Trophoblast cell (in vitro differentiated cells and primary cell): ENCODE results near the gene NYNRIN.
"Not testable (repeated sequence)": the region's sequence is repeated elsewhere in the genome, so short reads cannot be mapped to it uniquely, and the experiment has no call there.

ENCODE experiments used
- DNase-seq, 2 donors: peaks; one replicate each; pipeline ENCODE4 v3.0.0-alpha.2; 2016
- H2AFZ ChIP-seq: 2 replicates; pipeline ENCODE4 v1.6.1; 2013; ENCODE audit warnings: low read length, moderate library complexity, mild to moderate bottlenecking; ENCODE audit not compliant: insufficient read depth, poor library complexity
- H2AK5ac ChIP-seq: 2 replicates; pipeline ENCODE4 v1.6.1; 2013; ENCODE audit warnings: mild to moderate bottlenecking, low read length
- H2BK120ac ChIP-seq: 2 replicates; pipeline ENCODE4 v1.6.1; 2013; ENCODE audit warnings: low read length, mild to moderate bottlenecking, moderate library complexity; ENCODE audit not compliant: insufficient read depth, poor library complexity
- H2BK12ac ChIP-seq: 2 replicates; pipeline ENCODE4 v1.6.1; 2013; ENCODE audit warnings: mild to moderate bottlenecking, low read length, moderate library complexity
- H2BK5ac ChIP-seq: 2 replicates; pipeline ENCODE4 v1.6.1; 2013; ENCODE audit warnings: low read length, low read depth, moderate library complexity, mild to moderate bottlenecking; ENCODE audit not compliant: poor library complexity
- H3K14ac ChIP-seq: 2 replicates; pipeline ENCODE4 v1.6.1; 2013; ENCODE audit warnings: mild to moderate bottlenecking, low read length
- H3K18ac ChIP-seq: 2 replicates; pipeline ENCODE4 v1.6.1; 2013; ENCODE audit warnings: mild to moderate bottlenecking, low read length
- H3K23ac ChIP-seq: 2 replicates; pipeline ENCODE4 v1.6.1; 2013; ENCODE audit warnings: low read length
- H3K27ac ChIP-seq: 2 replicates; pipeline ENCODE4 v1.5.1; 2013; ENCODE audit warnings: low read depth, mild to moderate bottlenecking, inconsistent platforms, low read length, moderate library complexity
- H3K27me3 ChIP-seq: 2 replicates; pipeline ENCODE4 v1.6.1; 2013; ENCODE audit warnings: inconsistent platforms, mild to moderate bottlenecking, low read length, moderate library complexity; ENCODE audit not compliant: insufficient read depth
- H3K36me3 ChIP-seq, 2 experiments: 1 replicate in 1 of 2; 2 replicates in 1 of 2; pipeline ENCODE4 v1.6.1; 2013; ENCODE audit warnings: low read length in 2 of 2, mild to moderate bottlenecking in 2 of 2, moderate library complexity in 1 of 2; ENCODE audit not compliant: insufficient read depth in 2 of 2, control insufficient read depth in 1 of 2
- H3K4ac ChIP-seq: 2 replicates; pipeline ENCODE4 v1.6.1; 2013; ENCODE audit warnings: low read depth, mild to moderate bottlenecking, low read length, moderate library complexity
- H3K4me1 ChIP-seq, 2 experiments: 1 replicate in 1 of 2; 2 replicates in 1 of 2; pipeline ENCODE4 v1.6.1; 2013; ENCODE audit warnings: low read length in 2 of 2, mild to moderate bottlenecking in 2 of 2, moderate library complexity in 1 of 2; ENCODE audit not compliant: insufficient read depth in 2 of 2, control insufficient read depth in 1 of 2
- H3K4me2 ChIP-seq: 2 replicates; pipeline ENCODE4 v1.6.1; 2013; ENCODE audit warnings: inconsistent platforms, mild to moderate bottlenecking, low read length, moderate library complexity
- H3K4me3 ChIP-seq: 2 replicates; pipeline ENCODE4 v1.5.1; 2013; ENCODE audit warnings: mild to moderate bottlenecking, low read depth, low read length, inconsistent platforms
- H3K79me1 ChIP-seq: one replicate; pipeline ENCODE4 v1.6.1; 2013; ENCODE audit warnings: low read length
- H3K79me2 ChIP-seq: 2 replicates; pipeline ENCODE4 v1.6.1; 2013; ENCODE audit warnings: low read length, mild to moderate bottlenecking; ENCODE audit not compliant: control insufficient read depth, insufficient read depth, poor library complexity
- H3K9ac ChIP-seq: 2 replicates; pipeline ENCODE4 v1.6.1; 2013; ENCODE audit warnings: mild to moderate bottlenecking, low read length
- H3K9me3 ChIP-seq: 2 replicates; pipeline ENCODE4 v1.6.1; 2013; ENCODE audit warnings: low read depth, mild to moderate bottlenecking, control low read depth, inconsistent platforms, low read length; ENCODE audit not compliant: insufficient read depth
- H4K12ac ChIP-seq: 2 replicates; pipeline ENCODE4 v1.6.1; 2013; ENCODE audit warnings: low read depth, mild to moderate bottlenecking, low read length, moderate library complexity
- H4K8ac ChIP-seq: 2 replicates; pipeline ENCODE4 v1.6.1; 2013; ENCODE audit warnings: low read depth, mild to moderate bottlenecking, low read length, moderate library complexity
- H4K91ac ChIP-seq: one replicate; pipeline ENCODE4 v1.6.1; 2013; ENCODE audit warnings: low read depth, mild to moderate bottlenecking, low read length, moderate library complexity
- WGBS: extraction: QIAGEN DNeasy Blood & Tissue Kit; methylation state at CpG from one replicate; pipeline ENCODE4 v1.1.7; 2013; ENCODE audit warnings: missing lambda C conversion rate; ENCODE audit not compliant: insufficient read length, insufficient coverage; ENCODE audit errors: extremely low coverage; 5-methylcytosine and 5-hydroxymethylcytosine counted together

The NYNRIN gene

DNA sequence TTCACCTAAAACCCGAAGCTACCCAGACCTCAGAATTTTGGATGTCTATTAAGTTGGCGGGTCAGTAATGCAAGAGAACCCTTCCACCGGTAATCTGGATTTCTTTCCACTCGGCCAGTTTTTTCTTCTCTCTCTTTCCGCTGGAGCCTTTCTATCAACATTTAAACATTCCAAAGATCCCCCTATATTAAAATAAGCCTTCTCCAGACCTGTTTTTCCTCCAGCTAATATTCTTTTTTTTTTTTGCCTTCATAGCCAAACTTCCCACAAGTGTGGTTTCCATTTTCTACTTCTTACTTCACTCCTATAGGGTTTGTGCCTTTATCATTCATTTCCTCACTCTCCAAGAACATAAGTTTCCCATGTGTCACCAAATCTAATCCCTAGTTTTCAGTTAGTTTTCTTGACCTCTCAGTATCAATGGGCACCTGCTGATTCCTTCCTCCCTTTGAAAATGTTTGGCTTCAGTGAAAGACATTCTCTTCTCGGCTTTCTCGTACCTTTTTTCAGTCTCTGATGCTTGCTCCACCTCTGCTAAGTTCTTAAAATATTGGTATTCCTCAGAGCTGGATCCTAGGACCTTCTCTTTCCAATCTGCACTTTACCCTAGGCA lies 44.4 kb downstream of the NYNRIN start:
- no peaks in the 10 kb centered on the region for H3K9me3 ChIP-seq
- no peak overlapping the region for H2AK5ac ChIP-seq
- no peak overlapping the region for H2BK12ac ChIP-seq
- DNase-seq = peak in 1 of 2 donors; percentile 32
- no peak overlapping the region for H3K23ac ChIP-seq
- H3K27ac ChIP-seq = peak overlapping the region; percentile 34
- H3K4me3 ChIP-seq = no peak overlapping the region
- peaks cover 4 to 6% of the 10 kb centered on the region in 2 experiments for H3K4me1 ChIP-seq
- no peak overlapping the region for H3K14ac ChIP-seq
- H3K9ac ChIP-seq = peak overlapping the region; percentile 84
- H3K4ac ChIP-seq = no peak overlapping the region
- no peak overlapping the region for H4K91ac ChIP-seq
- WGBS = no CpG with 5 or more reads among the region's 7 CpGs
- peaks cover 6% of the 10 kb centered on the region for H3K79me2 ChIP-seq
- H4K8ac ChIP-seq = peak overlapping the region; percentile 62
- H2AFZ ChIP-seq = no peak overlapping the region
- H3K36me3 ChIP-seq = peaks cover 16 to 25% of the 10 kb centered on the region in 2 experiments
- no peak overlapping the region for H2BK5ac ChIP-seq
- peaks cover 9% of the 10 kb centered on the region for H3K79me1 ChIP-seq
- H3K18ac ChIP-seq = no peak overlapping the region
- H2BK120ac ChIP-seq = no peak overlapping the region
- H4K12ac ChIP-seq = no peak overlapping the region
- no peaks in the 10 kb centered on the region for H3K27me3 ChIP-seq
- peak overlapping the region; percentile 60 for H3K4me2 ChIP-seq

DNA sequence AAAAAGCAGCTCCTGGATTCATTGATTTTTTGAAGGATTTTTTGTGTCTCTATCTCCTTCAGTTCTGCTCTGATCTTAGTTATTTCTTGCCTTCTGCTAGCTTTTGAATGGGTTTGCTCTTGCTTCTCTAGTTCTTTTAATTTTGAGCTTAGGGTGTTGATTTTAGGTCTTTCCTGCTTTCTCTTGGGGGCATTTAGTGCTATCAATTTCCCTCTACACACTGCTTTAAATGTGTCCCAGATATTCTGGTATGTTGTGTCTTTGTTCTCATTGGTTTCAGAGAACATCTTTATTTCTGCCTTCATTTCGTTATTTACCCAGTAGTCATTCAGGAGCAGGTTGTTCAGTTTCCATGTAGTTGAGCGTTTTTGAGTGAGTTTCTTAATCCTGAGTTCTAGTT lies 52.0 kb downstream of the NYNRIN start:
- not testable (repeated sequence) for H3K27me3 ChIP-seq, H3K23ac ChIP-seq, H3K36me3 ChIP-seq, H3K79me2 ChIP-seq, DNase-seq, H3K4me3 ChIP-seq, H3K14ac ChIP-seq, H3K27ac ChIP-seq, H3K4me1 ChIP-seq, H4K91ac ChIP-seq, H3K9ac ChIP-seq, H3K9me3 ChIP-seq, H4K12ac ChIP-seq, H2BK120ac ChIP-seq, H3K4ac ChIP-seq, H3K4me2 ChIP-seq, H4K8ac ChIP-seq, H2BK12ac ChIP-seq, H2AFZ ChIP-seq, H2BK5ac ChIP-seq, H3K18ac ChIP-seq, H3K79me1 ChIP-seq, H2AK5ac ChIP-seq
- no CpG with 5 or more reads among the region's 2 CpGs for WGBS

DNA sequence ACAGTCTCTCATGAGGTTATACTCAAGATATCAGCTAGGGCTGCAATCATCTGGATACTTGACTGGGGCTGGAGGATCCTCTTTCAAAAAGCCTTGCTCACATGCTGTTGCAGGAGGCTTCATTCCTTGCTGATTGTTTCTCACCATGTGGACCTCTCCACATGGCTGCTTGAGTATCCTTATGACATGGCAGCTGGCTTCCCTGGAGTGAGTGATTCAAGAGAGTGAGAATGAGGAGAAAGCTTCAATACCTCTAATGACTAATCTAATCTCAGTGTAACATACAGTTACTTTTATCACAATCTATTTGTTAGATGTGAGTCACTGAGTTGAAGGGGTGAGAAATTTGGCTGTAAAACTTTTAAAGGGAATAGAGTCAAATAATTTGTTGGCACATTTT lies 58.2 kb downstream of the NYNRIN start:
- H3K23ac ChIP-seq = no peak overlapping the region
- H4K91ac ChIP-seq = no peak overlapping the region
- H3K36me3 ChIP-seq = peaks cover 1 to 5% of the 10 kb centered on the region in 2 experiments
- no peak overlapping the region for H3K18ac ChIP-seq
- H3K79me2 ChIP-seq = no peaks in the 10 kb centered on the region
- H4K8ac ChIP-seq = no peak overlapping the region
- H3K27ac ChIP-seq = no peak overlapping the region
- no peak overlapping the region for H3K4me2 ChIP-seq
- peaks cover 6% of the 10 kb centered on the region for H3K9me3 ChIP-seq
- H3K9ac ChIP-seq = no peak overlapping the region
- no peaks in the 10 kb centered on the region for H3K79me1 ChIP-seq
- no peak overlapping the region for H2AFZ ChIP-seq
- no peak overlapping the region for H2BK12ac ChIP-seq
- H3K4me1 ChIP-seq = no peaks in the 10 kb centered on the region
- H3K27me3 ChIP-seq = no peaks in the 10 kb centered on the region
- H2BK120ac ChIP-seq = no peak overlapping the region
- no peak overlapping the region for H2AK5ac ChIP-seq
- DNase-seq = no peak
- H3K4ac ChIP-seq = no peak overlapping the region
- no peak overlapping the region for H3K4me3 ChIP-seq
- no peak overlapping the region for H2BK5ac ChIP-seq
- H4K12ac ChIP-seq = no peak overlapping the region
- no peak overlapping the region for H3K14ac ChIP-seq

DNA sequence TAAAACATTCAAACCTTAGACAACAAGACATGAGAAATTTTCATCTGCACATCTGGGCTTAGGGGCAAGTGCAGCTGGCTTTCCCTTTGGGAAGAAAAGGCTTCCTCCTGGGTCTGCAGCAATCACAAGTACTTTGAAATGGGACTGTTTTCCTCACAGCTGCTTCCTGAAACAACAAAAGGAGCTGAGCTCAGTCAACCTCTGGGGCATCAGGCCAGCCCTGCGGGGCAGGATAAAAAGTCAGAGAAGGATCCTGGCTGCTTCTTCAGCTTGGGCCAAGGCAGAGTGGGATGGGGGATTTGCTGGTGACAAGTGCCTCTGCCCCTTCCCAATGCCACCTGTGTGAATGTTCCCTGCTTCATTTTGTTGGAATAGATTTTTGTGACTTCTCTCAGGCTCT lies 59.9 kb downstream of the NYNRIN start:
- H3K36me3 ChIP-seq = peaks cover under 1 to 1% of the 10 kb centered on the region in 2 experiments
- no peak for DNase-seq
- no peak overlapping the region for H3K4ac ChIP-seq
- H2AK5ac ChIP-seq = no peak overlapping the region
- no peaks in the 10 kb centered on the region for H3K27me3 ChIP-seq
- H3K27ac ChIP-seq = no peak overlapping the region
- no peak overlapping the region for H4K91ac ChIP-seq
- no peaks in the 10 kb centered on the region for H3K79me2 ChIP-seq
- H4K8ac ChIP-seq = no peak overlapping the region
- H3K4me3 ChIP-seq = no peak overlapping the region
- no peak overlapping the region for H2BK12ac ChIP-seq
- no peak overlapping the region for H2BK5ac ChIP-seq
- H3K14ac ChIP-seq = no peak overlapping the region
- no peak overlapping the region for H4K12ac ChIP-seq
- no peak overlapping the region for H2AFZ ChIP-seq
- H3K4me2 ChIP-seq = no peak overlapping the region
- no peak overlapping the region for H3K23ac ChIP-seq
- no peaks in the 10 kb centered on the region for H3K79me1 ChIP-seq
- no peaks in the 10 kb centered on the region for H3K4me1 ChIP-seq
- H3K9me3 ChIP-seq = peaks cover 3% of the 10 kb centered on the region
- no peak overlapping the region for H2BK120ac ChIP-seq
- H3K9ac ChIP-seq = no peak overlapping the region
- no peak overlapping the region for H3K18ac ChIP-seq
- no CpG with 5 or more reads among the region's 1 CpG for WGBS
